ENCODE data around the gene NUBP1. TPM values are rescaled to one million over a fixed set of nuclear protein-coding genes. Genes with fewer than 3 reads are reported as not detected.

The NUBP1 gene
- total RNA-seq, 1 experiment from 2014 or later = 31.5 TPM

DNA sequence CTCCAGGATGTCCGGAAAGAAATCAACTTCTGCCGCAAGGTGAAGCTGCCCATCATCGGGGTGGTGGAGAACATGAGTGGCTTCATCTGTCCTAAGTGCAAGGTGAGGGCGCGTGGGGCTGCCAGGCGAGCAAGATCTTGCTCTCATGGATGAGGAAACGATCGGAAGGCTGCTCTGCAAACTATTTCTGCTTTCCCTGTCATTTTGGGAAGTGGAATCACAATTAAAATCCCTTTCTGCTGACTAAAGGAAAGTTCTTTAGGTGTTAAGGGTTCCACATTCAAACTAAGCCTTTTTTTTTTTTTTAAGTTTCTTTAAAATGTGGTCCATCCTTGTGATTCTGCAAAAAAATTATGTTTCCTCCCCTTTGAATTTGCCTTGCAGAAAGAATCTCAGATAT lies 17.7 kb downstream of the NUBP1 start (continued):
- TF ChIP-seq EZH2 (IDR thresholded peaks at IDR 0.05) = no peak
- TF ChIP-seq, protein P1, sequence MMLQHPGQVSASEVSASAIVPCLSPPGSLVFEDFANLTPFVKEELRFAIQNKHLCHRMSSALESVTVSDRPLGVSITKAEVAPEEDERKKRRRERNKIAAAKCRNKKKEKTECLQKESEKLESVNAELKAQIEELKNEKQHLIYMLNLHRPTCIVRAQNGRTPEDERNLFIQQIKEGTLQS (IDR thresholded peaks at IDR 0.05) = no peak
- TF ChIP-seq, protein P2, sequence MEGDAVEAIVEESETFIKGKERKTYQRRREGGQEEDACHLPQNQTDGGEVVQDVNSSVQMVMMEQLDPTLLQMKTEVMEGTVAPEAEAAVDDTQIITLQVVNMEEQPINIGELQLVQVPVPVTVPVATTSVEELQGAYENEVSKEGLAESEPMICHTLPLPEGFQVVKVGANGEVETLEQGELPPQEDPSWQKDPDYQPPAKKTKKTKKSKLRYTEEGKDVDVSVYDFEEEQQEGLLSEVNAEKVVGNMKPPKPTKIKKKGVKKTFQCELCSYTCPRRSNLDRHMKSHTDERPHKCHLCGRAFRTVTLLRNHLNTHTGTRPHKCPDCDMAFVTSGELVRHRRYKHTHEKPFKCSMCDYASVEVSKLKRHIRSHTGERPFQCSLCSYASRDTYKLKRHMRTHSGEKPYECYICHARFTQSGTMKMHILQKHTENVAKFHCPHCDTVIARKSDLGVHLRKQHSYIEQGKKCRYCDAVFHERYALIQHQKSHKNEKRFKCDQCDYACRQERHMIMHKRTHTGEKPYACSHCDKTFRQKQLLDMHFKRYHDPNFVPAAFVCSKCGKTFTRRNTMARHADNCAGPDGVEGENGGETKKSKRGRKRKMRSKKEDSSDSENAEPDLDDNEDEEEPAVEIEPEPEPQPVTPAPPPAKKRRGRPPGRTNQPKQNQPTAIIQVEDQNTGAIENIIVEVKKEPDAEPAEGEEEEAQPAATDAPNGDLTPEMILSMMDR (IDR thresholded peaks at IDR 0.05 in 2 of 3, conservative IDR thresholded peaks at IDR 0.05 in 1 of 3; ENCODE audit: borderline replicate concordance in 1 of 3, insufficient read depth in 1 of 3, low read depth in 2 of 3, low read length in 2 of 3) = no peak

DNA sequence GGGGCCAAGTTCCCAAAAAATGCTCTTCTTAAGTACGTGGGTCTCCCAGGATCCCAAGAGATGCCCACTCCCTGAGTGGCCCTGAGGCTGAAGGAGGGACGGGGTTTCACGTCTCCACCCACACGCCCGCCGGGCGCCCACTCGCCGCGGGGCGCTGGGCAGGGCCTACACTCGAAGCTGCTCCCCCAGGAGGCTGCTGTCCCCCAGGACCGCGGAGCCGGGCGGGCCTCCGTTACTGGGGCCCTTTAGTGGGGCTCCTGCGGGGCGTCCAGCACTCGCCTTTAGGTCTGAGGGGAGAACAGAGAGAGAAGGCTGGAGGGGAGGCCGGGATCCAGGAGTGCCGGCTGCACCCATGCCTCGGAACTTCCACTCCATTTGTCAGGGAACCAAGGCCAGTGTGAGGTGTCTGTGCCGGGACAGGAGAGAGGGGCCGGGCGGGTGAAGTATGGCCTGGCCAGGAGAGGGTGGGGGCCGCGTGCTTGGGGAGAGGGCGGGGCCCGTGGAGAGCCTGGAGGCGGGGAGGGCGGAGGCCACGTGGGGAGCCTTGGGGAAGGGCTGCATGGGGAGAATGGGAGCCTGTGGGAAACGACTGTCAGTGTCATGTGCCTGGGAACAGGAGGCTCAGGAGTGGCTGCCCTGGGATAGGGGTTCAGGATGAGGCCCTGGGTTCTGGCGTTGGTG lies 18.8 kb downstream of the NUBP1 start:
- BruUV-seq (replicated peaks) = no TSS peak
- ChIA-PET RAD21 (ENCODE audit: low non-redundant PET in 1 of 2, low total read pairs in 2 of 2, uncharacterized antibody in 2 of 2, unreplicated experiment in 2 of 2) (no interaction called here), CTCF (no interaction called here), POLR2A (no interaction called here)
- no peaks in the 10 kb centered on the region for H3K4me1 ChIP-seq (ENCODE audit: control insufficient read depth in 1 of 2, insufficient read depth in 2 of 2, low read length in 2 of 2)
- no peaks in the 10 kb centered on the region for H3K79me2 ChIP-seq (ENCODE audit: insufficient read depth, low read length)
- H3K9me2 ChIP-seq (ENCODE audit: insufficient read depth) = no peaks in the 10 kb centered on the region
- ATAC-seq (no peak), DNase-seq (ENCODE audit: low read depth, low spot score) (no peak)
- no peaks in the 10 kb centered on the region for H3K9me3 ChIP-seq (ENCODE audit: control insufficient read depth in 1 of 2, insufficient read depth in 1 of 2, low read depth in 1 of 2, low read length in 2 of 2)
- no peaks in the 10 kb centered on the region for H3K27me3 ChIP-seq (ENCODE audit: insufficient read depth, low read length)
- intact Hi-C loops (cut with micrococcal nuclease) = no loop called here
- H3K4me2 ChIP-seq (ENCODE audit: low read length) = no peak overlapping the region
- no peaks in the 10 kb centered on the region for H4K20me1 ChIP-seq (ENCODE audit: insufficient read depth)
- no peak overlapping the region for H3K27ac ChIP-seq (ENCODE audit: low read depth, low read length)
- H2AFZ ChIP-seq (ENCODE audit: low read depth, low read length, poor library complexity, severe bottlenecking) = no peak overlapping the region
- H3K36me3 ChIP-seq (ENCODE audit: control insufficient read depth in 1 of 2, insufficient read depth in 2 of 2, low read length in 2 of 2) = peaks cover 5 to 16% of the 10 kb centered on the region in 2 experiments; a peak in 3 of 4 replicates
- H3K4me3 ChIP-seq (replicated peaks in 1 of 2; ENCODE audit: low read depth in 1 of 2, low read length in 2 of 2) = no peak overlapping the region
- no peak overlapping the region for H3K9ac ChIP-seq (ENCODE audit: low read length)
- TF ChIP-seq CEBPB (IDR thresholded peaks at IDR 0.05; ENCODE audit: low read depth) (no peak), SP1 (IDR thresholded peaks at IDR 0.05; ENCODE audit: low read depth) (no peak), REST (IDR thresholded peaks at IDR 0.05; ENCODE audit: low read depth) (no peak), RAD21 (IDR thresholded peaks at IDR 0.05; ENCODE audit: low read depth) (no peak), EGR1 (IDR thresholded peaks at IDR 0.05; ENCODE audit: low read depth) (no peak), ZNF274 (IDR thresholded peaks at IDR 0.05; ENCODE audit: low read depth, low read length) (no peak), EZH2 (IDR thresholded peaks at IDR 0.05) (no peak), SRF (IDR thresholded peaks at IDR 0.05; ENCODE audit: low read depth) (no peak), POLR2A (IDR thresholded peaks at IDR 0.05; ENCODE audit: borderline replicate concordance, extremely low read depth, insufficient read depth, insufficient read length) (no peak), ZFX (IDR thresholded peaks at IDR 0.05) (no peak), FOSL1 (IDR thresholded peaks at IDR 0.05; ENCODE audit: low read depth) (no peak), ELF1 (IDR thresholded peaks at IDR 0.05; ENCODE audit: borderline replicate concordance, low read depth) (no peak), JUND (IDR thresholded peaks at IDR 0.05) (no peak), YY1 (IDR thresholded peaks at IDR 0.05; ENCODE audit: extremely low read depth, insufficient replicate concordance, low read depth, low read length) (no peak), ZBTB33 (IDR thresholded peaks at IDR 0.05; ENCODE audit: extremely low read depth, insufficient replicate concordance, low read length) (no peak)
- TF ChIP-seq, protein P1 (IDR thresholded peaks at IDR 0.05) = no peak
